Activated naive CD4-positive, alpha-beta T cell treated with anti-CD3 and anti-CD28 coated beads, Interleukin-2, amount 50 U/mL, for 16 hours (primary cell): ENCODE data around the gene AP1M1.

Experiments
- DNase-seq: peaks from one replicate; pipeline ENCODE4 v3.0.0-alpha.2; 2020

Gene AP1M1

GRCh38 chr19:16208847-16209665 lies 11.3 kb downstream of the AP1M1 start:
- no peak for DNase-seq

GRCh38 chr19:16210168-16210567 lies 12.5 kb downstream of the AP1M1 start:
- no peak for DNase-seq

- no peak for DNase-seq
Measured at GRCh38 chr19:16213076-16213475, 15.4 kb downstream of the AP1M1 start.

- DNase-seq, result no peak
Measured at GRCh38 chr19:16216744-16217670, 19.3 kb downstream of the AP1M1 start.

GRCh38 chr19:16217716-16218451 lies 20.2 kb downstream of the AP1M1 start:
- no peak for DNase-seq

GRCh38 chr19:16218851-16219250 lies 21.1 kb downstream of the AP1M1 start:
- DNase-seq, result no peak

DNA sequence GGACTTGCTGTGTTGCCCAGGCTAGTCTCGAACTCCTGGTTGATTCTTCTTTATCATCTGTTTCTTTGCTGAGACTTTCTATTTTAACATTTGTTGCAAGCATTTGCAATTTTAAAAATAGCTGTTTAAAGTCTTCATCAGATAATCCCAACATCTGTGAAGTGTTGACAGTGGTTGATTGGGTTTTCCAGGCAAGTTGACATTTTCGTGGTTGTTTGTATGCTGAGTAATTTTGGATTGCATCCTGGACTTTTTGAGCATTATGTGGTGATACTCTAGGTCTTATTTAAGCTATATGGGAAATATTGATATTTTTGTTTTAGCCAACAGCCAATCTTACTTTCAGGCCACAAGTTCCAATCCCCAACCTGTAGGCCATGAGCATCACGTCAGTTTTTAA lies 25.1 kb downstream of the AP1M1 start:
- DNase-seq, result no peak

GRCh38 chr19:16223746-16224145 lies 26.0 kb downstream of the AP1M1 start:
- no peak for DNase-seq

DNA sequence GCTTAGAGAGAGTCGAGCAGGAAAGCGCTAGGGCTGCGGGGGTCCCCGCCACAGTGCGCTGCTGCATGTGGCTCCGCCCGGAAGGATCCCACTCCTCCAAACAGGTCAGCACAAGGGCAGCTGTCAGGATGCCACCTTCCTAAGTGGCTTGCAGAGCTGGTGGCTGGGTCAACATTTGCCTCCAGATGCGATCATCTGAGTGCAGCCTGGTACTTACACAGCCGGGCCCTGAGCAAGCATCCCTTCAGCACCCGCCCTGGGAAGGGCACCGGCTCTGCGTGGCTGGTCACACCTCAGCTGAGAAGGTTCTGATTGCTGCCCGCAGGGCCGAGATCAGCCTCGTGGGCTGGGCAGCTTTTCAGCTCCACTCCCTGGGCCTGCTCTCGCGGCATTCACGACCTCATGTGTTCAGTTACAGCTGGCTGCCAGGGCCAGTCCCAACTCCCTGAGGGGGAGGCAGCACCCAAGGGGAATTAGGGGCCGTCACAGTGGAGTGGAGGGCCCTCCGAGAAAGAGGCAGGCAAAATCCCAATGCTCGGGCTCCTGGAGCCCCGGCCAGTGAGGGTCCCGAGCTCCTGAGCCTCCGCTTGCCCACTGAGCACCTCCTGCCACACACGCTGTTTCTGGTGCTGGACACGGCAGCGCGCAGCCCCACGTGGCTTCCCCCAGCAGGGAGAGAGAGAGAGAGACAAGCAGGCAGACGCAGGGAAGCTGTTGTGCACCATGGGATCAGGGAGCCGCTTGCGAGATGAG lies 26.8 kb downstream of the AP1M1 start:
- no peak for DNase-seq

GRCh38 chr19:16225279-16226183 lies 27.8 kb downstream of the AP1M1 start:
- DNase-seq, result no peak

DNA sequence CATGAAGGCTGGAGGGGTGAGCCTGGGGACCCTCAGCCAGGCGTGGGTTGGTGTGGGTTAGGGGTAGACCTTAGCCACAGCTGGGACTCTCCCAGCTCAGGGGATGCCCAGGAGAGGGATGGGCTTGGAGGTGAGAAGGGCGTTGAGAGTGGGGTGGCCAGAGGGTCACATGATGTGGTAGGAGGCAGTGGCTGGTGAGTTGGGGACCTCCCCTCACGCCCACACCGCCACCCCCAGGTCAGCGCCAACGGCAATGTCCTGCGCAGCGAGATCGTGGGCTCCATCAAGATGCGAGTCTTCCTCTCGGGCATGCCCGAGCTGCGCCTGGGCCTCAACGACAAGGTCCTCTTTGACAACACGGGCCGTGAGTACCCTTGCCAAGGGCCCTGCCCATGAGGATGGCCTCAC lies 28.5 kb downstream of the AP1M1 start:
- no peak for DNase-seq

DNA sequence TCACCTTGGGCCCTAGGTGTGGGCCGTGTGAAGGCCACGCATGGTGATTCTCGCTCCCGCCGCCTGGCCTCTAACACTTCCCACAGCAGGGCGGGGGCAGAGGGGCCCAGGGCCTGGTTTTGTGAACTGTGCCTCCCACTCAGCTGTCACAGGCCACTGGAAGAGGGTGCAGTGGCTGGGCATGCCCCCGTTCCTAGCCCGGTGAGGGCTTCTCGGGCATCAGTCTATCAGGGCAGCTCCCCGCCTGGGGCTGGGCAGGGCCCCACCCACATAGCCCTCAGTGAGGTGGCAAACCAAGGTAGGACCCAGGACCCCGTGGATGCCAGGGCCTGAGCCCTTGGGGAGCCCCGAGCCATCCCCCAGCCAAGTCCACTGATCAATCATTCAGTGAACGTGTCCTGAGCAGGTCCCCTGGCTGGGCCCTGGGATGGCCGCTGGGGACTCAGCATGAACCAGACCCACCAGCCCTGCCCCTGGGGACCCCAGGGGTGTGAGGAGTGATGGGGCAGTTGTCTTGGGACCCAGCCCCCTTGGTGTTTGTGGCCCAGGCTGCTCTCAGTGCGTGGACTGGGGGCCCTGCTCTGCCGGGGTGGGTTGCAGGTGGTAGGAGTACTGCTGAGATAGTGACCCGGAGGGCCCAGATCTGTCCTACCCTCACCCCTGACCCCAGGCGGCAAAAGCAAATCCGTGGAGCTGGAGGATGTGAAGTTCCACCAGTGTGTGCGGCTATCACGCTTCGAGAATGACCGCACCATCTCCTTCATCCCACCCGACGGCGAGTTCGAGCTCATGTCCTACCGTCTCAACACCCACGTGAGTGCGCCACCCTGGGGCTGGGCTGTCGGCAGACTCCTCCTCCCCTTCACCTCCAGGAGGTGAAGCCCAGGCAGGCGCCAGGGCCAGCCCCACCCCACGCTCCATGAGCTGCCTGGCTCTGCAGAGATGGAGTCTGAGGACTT lies 29.4 kb downstream of the AP1M1 start:
- no peak for DNase-seq

DNA sequence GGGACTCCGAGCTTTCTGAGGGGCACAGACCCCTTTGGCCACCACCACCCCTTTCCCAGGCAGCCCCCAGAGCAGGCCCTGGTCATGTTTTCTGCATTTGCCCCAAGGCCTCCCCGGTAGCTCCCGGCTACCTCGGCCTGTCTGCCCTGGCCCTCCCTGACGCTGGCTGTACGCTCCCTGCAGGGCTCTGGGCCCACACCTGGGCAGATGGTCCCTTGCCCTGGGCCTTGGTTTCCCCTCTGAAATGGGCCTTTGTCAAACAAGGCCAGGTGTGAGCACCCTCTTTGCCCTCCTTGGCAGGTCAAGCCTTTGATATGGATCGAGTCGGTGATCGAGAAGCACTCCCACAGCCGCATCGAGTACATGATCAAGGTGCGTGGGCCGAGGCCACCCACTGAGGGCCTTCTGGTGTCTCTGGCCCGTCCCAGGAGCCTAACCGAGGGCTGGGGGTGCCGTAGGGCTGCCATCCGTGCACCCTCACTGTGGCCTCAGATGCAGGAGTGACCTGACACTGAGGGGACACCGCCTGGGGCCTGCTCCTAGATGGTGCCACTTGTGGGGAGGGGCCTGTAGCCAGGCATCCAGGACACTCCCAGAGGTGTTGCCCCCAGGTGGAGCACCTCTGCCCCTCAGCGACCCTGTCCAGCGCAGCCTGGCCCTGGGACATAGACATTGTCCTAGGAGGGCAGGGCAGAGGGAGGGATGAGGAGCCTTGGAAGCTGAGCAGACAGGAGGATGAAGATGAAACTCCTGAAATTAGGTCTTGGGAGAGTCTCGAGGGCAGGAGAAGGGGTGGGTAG lies 30.3 kb downstream of the AP1M1 start:
- no peak for DNase-seq

GRCh38 chr19:16228637-16229321 lies 31.1 kb downstream of the AP1M1 start:
- no peak for DNase-seq

DNA sequence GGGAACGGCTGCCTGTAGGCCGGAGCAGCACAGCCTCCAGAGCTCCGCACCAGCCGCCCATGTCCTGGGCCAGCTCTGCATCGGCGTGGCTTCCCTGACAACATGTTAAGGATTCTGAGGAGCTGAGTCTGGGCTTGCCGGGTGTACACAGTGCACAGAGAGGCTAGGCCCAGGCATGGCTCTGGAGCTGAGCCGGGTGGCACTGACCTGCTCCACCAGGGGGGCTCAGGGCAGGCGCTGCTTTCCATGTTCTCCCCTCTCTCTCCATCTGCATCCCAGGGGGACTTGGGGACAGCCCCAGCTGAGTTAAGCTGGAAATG lies 31.6 kb downstream of the AP1M1 start:
- no peak for DNase-seq

GRCh38 chr19:16232127-16232526 lies 34.4 kb downstream of the AP1M1 start:
- DNase-seq, result no peak

DNA sequence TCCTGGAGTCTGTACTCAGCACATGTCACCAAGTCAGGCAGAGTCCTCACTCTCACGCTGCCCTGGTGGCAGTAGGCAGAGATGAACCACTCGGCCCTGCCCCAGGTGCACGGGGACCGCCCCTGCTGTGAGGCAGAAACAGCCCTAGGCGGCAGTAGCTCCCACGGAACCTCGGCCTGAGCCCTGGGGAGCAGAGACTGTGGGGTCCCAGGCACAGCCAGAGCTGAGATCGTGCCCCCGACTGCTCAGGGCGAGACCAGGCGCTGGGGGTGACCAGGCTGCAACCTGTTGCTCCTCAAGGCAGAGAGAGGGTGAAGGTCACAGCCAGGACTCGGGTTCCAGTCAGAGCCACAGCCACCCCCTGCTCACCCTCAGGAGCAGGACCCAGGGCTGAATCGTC lies 34.9 kb downstream of the AP1M1 start:
- DNase-seq, result no peak

DNA sequence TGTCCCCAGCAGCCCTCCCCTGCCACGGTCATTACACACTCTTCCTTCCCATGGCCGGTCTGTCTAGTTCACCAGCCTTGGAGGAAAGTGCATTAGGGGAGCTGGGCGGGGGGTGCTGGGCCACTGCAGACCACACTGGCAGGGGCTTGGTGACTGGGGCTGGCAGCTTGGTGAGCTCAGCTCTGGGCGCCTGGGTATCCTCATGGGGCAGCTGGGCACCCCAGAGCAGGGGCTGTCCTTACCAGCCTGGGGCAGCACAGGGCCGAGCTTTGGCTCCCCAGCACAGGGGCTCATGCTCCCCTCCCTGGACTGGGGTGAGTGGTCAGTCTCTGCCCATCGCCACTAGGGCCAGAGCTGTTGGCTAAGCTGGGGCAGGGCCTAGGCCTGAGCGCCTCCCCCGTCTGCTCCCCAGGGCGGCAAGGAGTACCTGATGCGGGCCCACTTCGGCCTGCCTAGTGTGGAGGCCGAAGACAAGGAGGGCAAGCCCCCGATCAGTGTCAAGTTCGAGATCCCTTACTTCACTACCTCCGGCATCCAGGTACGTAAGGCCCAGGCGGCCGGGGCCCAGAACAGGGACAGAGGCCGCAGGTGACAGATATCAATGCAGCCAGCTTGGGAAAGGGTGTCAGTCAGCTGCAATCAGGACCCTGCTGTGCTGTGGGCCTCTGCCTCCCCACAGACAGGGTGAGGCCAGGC lies 35.5 kb downstream of the AP1M1 start:
- DNase-seq, result no peak
